ENCODE results near the gene SEMA4G.

DNA sequence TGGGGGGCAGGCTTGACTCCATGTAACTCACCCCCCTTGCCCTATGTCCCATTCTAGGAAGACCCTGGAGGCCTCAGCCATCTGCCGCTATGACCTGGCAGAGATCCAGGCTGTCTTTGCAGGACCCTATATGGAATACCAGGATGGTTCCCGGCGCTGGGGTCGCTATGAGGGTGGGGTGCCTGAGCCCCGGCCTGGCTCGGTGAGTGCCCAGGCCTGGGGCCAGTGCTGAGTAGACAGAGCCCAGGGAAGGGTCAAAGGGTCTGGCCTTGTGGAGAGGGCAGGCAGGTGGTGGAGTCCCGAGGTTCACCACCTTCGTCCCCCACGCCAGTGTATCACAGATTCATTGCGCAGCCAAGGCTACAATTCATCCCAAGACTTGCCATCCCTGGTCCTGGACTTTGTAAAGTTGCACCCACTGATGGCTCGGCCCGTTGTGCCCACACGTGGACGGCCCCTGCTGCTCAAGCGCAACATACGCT, 10.5 kb downstream of the SEMA4G start:
- TF ChIP-seq, protein P1, sequence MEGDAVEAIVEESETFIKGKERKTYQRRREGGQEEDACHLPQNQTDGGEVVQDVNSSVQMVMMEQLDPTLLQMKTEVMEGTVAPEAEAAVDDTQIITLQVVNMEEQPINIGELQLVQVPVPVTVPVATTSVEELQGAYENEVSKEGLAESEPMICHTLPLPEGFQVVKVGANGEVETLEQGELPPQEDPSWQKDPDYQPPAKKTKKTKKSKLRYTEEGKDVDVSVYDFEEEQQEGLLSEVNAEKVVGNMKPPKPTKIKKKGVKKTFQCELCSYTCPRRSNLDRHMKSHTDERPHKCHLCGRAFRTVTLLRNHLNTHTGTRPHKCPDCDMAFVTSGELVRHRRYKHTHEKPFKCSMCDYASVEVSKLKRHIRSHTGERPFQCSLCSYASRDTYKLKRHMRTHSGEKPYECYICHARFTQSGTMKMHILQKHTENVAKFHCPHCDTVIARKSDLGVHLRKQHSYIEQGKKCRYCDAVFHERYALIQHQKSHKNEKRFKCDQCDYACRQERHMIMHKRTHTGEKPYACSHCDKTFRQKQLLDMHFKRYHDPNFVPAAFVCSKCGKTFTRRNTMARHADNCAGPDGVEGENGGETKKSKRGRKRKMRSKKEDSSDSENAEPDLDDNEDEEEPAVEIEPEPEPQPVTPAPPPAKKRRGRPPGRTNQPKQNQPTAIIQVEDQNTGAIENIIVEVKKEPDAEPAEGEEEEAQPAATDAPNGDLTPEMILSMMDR (conservative IDR thresholded peaks at IDR 0.05; ENCODE audit: low read length): no peak
- no peak for TF ChIP-seq EZH2phosphoT487 (IDR thresholded peaks at IDR 0.05; ENCODE audit: borderline replicate concordance)
